D721Med (cell line): ENCODE data around the gene KRT85.

Experiments used
- DNase-seq: peaks from one replicate; pipeline ENCODE4 v3.0.0; 2011; ENCODE audit warnings: low spot score; ENCODE audit not compliant: insufficient read length
- FAIRE-seq: peaks from 2 replicates; lab custom pipeline; 2011; peaks lifted over from hg19 to GRCh38; lab: Jason Lieb, UNC
- TF ChIP-seq, protein P1 (sequence below): IDR thresholded peaks from 2 replicates; pipeline ENCODE4 v1.5.1; 2012; ENCODE audit warnings: mild to moderate bottlenecking, control low read depth; ENCODE audit not compliant: insufficient read depth; ENCODE audit errors: missing control alignments

Gene KRT85

DNA sequence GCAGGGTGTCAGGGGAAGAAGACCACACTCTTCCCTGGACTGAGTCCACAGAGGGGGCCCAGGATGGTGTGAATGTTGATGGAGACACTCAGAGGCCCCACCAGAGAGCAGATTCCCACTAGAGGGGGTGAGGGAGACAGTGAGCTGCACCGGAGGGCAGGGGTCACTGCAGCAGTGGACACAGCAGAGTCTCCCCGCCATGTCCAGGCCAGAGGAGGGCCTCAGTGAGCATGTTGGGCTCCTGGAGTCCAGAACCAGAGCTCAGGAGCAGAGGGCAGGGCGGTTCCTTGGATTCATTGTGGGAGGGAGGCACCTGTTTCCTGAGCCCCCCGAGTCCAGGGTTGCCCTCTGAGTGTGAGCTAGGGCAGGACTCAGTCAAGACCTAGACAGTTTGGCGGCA, 40.6 kb upstream of the KRT85 start:
- TF ChIP-seq, protein P1, sequence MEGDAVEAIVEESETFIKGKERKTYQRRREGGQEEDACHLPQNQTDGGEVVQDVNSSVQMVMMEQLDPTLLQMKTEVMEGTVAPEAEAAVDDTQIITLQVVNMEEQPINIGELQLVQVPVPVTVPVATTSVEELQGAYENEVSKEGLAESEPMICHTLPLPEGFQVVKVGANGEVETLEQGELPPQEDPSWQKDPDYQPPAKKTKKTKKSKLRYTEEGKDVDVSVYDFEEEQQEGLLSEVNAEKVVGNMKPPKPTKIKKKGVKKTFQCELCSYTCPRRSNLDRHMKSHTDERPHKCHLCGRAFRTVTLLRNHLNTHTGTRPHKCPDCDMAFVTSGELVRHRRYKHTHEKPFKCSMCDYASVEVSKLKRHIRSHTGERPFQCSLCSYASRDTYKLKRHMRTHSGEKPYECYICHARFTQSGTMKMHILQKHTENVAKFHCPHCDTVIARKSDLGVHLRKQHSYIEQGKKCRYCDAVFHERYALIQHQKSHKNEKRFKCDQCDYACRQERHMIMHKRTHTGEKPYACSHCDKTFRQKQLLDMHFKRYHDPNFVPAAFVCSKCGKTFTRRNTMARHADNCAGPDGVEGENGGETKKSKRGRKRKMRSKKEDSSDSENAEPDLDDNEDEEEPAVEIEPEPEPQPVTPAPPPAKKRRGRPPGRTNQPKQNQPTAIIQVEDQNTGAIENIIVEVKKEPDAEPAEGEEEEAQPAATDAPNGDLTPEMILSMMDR: no peak
- no peak for DNase-seq
- no peak for FAIRE-seq

DNA sequence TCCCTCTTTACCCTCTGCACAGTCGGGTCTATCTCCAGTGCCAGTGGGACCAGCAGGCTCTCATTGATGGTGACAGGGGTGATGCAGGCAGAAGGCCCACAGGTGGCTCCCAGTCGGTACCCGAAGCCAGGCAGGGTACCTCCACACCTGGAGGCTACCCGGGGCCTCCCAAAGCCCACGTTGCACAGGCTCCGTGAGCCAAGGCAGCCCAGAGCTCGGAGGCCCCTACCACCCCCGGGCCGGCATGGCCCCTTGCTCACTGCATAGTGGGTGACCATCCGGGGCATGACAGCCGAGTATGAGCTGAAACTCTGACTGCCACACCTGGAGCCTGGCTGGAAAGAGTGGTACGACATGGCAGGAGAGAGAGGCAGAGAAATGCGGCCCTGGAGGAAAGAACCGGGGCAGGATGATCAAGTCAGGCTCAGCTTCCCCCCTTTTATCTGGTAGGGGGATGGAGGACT, 38.7 kb upstream of the KRT85 start, which contains the start of gene KRT82:
Gene KRT82, minus strand, starts transcription at position 414 of the 464 bp plus-strand sequence. Its CDS starts 58 bp downstream, at position 356.
- DNase-seq (no peak), FAIRE-seq (no peak)
- TF ChIP-seq, protein P1: no peak

DNA sequence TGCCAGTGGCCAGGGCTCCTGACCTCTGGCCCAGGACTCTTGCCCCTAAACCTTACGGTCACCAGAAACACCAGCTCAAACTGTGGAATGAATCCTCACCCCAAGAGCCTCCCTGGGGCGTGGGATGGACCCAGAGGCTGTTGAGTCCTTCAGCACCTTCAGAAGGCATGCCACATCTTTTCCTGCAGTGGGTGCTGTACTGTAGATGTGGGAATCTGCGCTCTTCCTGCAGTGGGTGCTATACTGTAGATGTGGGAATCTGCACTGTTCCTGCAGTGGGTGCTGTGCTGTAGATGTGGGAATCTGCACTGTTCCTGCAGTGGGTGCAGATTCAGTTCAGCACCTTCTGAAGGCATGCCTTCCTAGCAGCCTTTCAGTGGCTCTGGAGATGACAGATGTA, 37.7 kb upstream of the KRT85 start:
- FAIRE-seq (no peak), DNase-seq (no peak)
- TF ChIP-seq, protein P1: no peak

DNA sequence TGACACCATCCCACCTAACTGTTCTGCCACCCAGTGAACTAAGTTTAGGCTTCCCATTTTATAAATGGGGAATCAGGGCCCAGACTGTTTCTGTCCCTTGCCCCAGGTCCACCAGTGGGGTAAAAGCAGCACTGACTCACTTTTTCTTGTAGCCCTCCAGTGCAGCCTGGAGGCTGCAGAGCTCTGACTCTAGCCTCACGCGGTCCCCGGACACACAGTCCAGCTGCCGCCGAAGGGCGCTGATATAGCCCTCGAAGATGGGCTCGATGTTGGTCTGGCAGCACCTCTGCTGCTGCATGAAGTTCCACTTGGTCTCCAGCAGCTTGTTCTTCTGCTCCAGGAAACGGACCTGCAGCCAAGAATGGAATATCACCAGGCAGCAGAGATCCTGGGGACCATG, 36.3 kb upstream of the KRT85 start:
- DNase-seq (no peak), FAIRE-seq (no peak)
- TF ChIP-seq, protein P1: no peak

DNA sequence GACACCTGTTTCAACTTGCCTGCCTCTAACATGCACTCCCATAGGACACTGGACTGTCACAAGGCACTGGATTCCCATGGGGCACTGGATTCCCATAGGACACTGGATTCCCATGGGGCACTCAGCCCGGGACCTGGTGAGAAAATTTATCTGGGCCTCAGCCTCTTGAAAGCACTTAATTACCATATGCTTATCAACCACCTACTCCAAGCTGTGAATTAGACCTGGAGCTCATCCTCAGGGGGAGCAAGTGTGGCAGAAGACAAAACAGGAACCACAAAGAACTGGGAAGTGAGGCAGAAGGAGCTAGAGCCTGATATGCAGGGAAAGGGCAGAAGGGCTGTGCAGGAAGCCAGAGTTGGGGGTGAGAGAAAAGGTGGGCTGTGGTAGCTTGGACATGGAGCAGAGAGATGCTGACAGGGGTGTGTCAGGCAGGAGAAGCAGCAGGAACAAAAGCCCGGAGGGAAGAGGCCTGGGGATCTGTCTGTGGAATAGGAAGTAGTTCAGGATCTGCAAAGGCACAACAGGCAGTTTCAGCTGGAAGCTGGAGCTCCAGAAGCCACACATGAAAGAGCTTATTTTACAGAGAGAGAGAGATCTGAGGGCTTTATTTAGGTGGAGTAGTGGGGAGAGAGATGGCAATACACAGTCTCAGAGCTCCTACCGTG, 35.7 kb upstream of the KRT85 start:
- no peak for FAIRE-seq
- DNase-seq: no peak
- TF ChIP-seq, protein P1: no peak

DNA sequence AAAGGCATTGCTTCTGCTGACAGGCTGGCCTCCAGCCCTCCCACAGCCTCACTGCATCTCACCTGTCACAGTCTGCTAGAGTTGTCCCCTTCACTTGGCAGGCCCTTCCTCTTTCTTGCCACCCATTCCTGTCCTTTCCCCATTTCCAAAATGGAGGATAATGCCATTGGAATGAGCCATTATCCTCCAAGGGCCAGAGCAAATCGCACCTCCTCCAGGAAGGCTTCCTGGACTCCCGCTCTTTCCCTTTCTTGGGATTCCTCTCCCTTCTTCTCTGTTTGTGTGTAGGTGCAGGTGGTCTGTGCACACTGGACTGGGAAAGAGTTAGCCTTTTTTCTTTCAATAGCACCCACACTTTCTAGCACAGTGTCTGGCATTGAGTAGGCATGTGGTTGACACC, 35.1 kb upstream of the KRT85 start:
- TF ChIP-seq, protein P1: no peak
- FAIRE-seq (no peak), DNase-seq (no peak)

DNA sequence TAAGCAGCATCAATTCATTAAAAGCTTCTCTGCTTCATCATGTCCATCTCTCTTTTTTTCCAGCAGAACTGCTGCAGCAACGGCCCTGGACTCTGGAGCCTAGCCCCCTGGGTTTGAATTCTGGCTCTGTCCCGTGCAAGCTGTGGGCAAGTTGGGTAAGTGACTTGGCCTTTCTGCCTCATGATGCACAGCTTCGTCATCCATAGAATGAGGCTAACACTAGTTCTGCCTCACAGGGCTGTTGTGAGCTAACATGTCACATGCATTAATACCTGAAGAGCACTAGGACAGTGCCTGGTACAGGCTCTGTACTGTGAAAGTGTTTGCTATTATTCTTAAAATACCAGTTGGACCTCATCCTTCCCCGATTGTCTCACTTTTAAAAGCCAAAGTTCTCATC, 34.6 kb upstream of the KRT85 start:
- TF ChIP-seq, protein P1: no peak
- DNase-seq (no peak), FAIRE-seq (no peak)
